A673 (cell line): Measurements from ENCODE around the gene SND1. TPM values are rescaled to one million over a fixed set of nuclear protein-coding genes. Genes with fewer than 3 reads are reported as not detected.

ENCODE experiments used
- BruUV-seq: library from RNA; stranded (reverse); fragments of 400-500 nt; replicated peaks from 2 replicates; lab custom pipeline; 2021; lab: Mats Ljungman, UMichigan
- CTCF ChIA-PET: fragments of 300-600 bp; sonication (Branson Sonifier 250); formaldehyde crosslinking; loops from one replicate; lab custom pipeline; 2022; ENCODE audit warnings: antibody characterized with exemption; lab: Charles Lee
- POLR2A ChIA-PET: fragments of 300-600 bp; sonication (Branson Sonifier 250); formaldehyde crosslinking; loops from one replicate; lab custom pipeline; 2022; ENCODE audit warnings: antibody characterized with exemption; ENCODE audit not compliant: low non-redundant PET; lab: Charles Lee
- DNase-seq: peaks from one replicate; pipeline ENCODE4 v3.0.0-alpha.2; 2015; ENCODE audit warnings: low spot score
- H3K27ac ChIP-seq: fragments of 200-600 bp; sonication (generic); 2 replicates; pipeline ENCODE4 v1.5.1; 2016; ENCODE audit warnings: mixed run types, low read depth, mild to moderate bottlenecking, mixed read lengths, antibody characterized with exemption, low read length; ENCODE audit not compliant: poor library complexity, severe bottlenecking
- H3K27me3 ChIP-seq: fragments of 200-600 bp; sonication (generic); replicated peaks from 2 replicates; pipeline ENCODE4 v1.6.1; 2017; ENCODE audit warnings: mixed run types, low read depth, mild to moderate bottlenecking, mixed read lengths, antibody characterized with exemption, low read length; ENCODE audit not compliant: insufficient read depth, poor library complexity
- H3K36me3 ChIP-seq: fragments of 200-600 bp; sonication (generic); 2 replicates; pipeline ENCODE4 v1.6.1; 2016; ENCODE audit warnings: mixed run types, mild to moderate bottlenecking, mixed read lengths, antibody characterized with exemption, low read length; ENCODE audit not compliant: insufficient read depth, poor library complexity, severe bottlenecking
- H3K4me1 ChIP-seq: fragments of 200-600 bp; sonication (generic); 2 replicates; pipeline ENCODE4 v1.6.1; 2017; ENCODE audit warnings: mixed run types, mild to moderate bottlenecking, mixed read lengths, antibody characterized with exemption, low read length; ENCODE audit not compliant: insufficient read depth, poor library complexity, severe bottlenecking
- H3K4me3 ChIP-seq: fragments of 200-600 bp; sonication (generic); 2 replicates; pipeline ENCODE4 v1.5.1; 2016; ENCODE audit warnings: low read depth, mixed run types, mild to moderate bottlenecking, mixed read lengths, low read length; ENCODE audit not compliant: poor library complexity, severe bottlenecking
- H3K9me3 ChIP-seq: fragments of 200-600 bp; sonication (generic); 2 replicates; pipeline ENCODE4 v1.6.1; 2016; ENCODE audit warnings: mixed run types, low read depth, mild to moderate bottlenecking, mixed read lengths, antibody characterized with exemption, low read length; ENCODE audit not compliant: poor library complexity, severe bottlenecking
- CTCF ChIP-seq: fragments of 300-800, 200-600 bp; sonication (generic); conservative IDR thresholded peaks from 2 replicates; pipeline ENCODE4 v1.5.1; 2017; ENCODE audit warnings: low read depth, mild to moderate bottlenecking, antibody characterized with exemption, low read length, moderate library complexity, mixed read lengths
- EZH2 ChIP-seq: fragments of 200-600 bp; sonication (generic); IDR thresholded peaks from 2 replicates; pipeline ENCODE4 v1.6.1; 2017; ENCODE audit warnings: borderline replicate concordance, low read depth, mild to moderate bottlenecking, mixed read lengths, antibody characterized with exemption, low read length; ENCODE audit not compliant: poor library complexity, severe bottlenecking
- intact Hi-C: fragments of 100-400 bp; cut with micrococcal nuclease; formaldehyde crosslinking; loops from one replicate; pipeline ENCODE4 v1.10.0; 2022; ENCODE audit not compliant: unreplicated experiment
- total RNA-seq: library from RNA; stranded (reverse); gene quantifications from 2 replicates; pipeline ENCODE4 v1.2.3, GENCODE V29; 2021

SND1 gene
- total RNA-seq, 1 experiment from 2014 or later: 177 TPM

- no peak overlapping the region for H3K27ac ChIP-seq
- ChIA-PET POLR2A (no interaction called here), CTCF (interaction anchor here (0.6 kb wide), 1 partner anchor 559 kb away, joined by 6 read pairs; no protein-coding TSS in a partner anchor)
- no peaks in the 10 kb centered on the region for H3K27me3 ChIP-seq
- H3K4me3 ChIP-seq: no peak overlapping the region
- no peaks in the 10 kb centered on the region for H3K9me3 ChIP-seq
- intact Hi-C loops: no loop called here
- H3K36me3 ChIP-seq: no peaks in the 10 kb centered on the region
- no peak for DNase-seq
- peaks cover 14% of the 10 kb centered on the region for H3K4me1 ChIP-seq
- BruUV-seq: no TSS peak
- TF ChIP-seq CTCF: no peak
- no peak for TF ChIP-seq EZH2
Measured at GRCh38 chr7:127770885-127771284, 118.9 kb downstream of the SND1 start.

- POLR2A ChIA-PET: no interaction called here
Measured at GRCh38 chr7:127771707-127772106, 119.7 kb downstream of the SND1 start.

DNA sequence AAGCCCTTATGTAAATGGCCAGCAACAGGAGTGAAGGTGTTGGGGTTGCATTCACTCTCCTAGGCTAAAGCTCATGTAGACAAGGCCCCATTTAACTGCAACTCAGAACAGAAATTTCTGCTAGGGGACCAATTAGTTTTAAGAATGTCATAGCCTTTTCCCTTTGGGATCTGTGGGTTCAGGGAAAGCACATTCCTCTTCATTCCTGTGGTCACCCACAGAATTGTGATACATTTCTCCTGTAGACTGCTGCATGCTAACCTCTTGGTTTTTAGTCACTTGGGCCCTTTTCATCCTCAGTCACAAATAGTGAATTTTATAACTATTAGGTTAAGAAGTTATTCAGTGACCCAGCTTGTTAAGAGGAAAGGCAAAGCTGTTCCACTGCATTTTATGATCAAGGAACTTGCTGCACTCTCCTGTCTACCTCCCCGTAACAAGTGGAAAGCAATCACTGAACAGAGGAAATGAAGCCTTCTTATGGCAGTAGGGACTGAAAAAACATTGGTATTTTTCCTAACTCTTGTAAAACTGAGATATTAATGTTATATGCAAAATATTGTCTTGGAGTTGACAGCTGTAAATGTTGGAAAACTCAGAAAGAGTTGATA, 124.9 kb downstream of the SND1 start:
- Histone ChIP-seq H3K36me3 (no peaks in the 10 kb centered on the region), H3K9me3 (no peaks in the 10 kb centered on the region), H3K4me3 (no peak overlapping the region), H3K4me1 (peaks cover 5% of the 10 kb centered on the region), H3K27ac (no peak overlapping the region), H3K27me3 (no peaks in the 10 kb centered on the region)
- BruUV-seq: no TSS peak
- CTCF ChIA-PET: no interaction called here
- no peak for DNase-seq
- no peak for TF ChIP-seq EZH2
- no peak for TF ChIP-seq CTCF
- intact Hi-C loops: no loop called here
- POLR2A ChIA-PET: no interaction called here

More at GRCh38 chr7:127771707-127772106, 119.7 kb downstream of the SND1 start:
- Histone ChIP-seq H3K4me3 (no peak overlapping the region), H3K27ac (no peak overlapping the region), H3K27me3 (no peaks in the 10 kb centered on the region), H3K9me3 (no peaks in the 10 kb centered on the region), H3K36me3 (no peaks in the 10 kb centered on the region), H3K4me1 (peaks cover 14% of the 10 kb centered on the region)
- intact Hi-C loops: no loop called here
- TF ChIP-seq EZH2 (no peak), CTCF (no peak)
- DNase-seq: no peak
- CTCF ChIA-PET: no interaction called here
- BruUV-seq: no TSS peak
